ENCODE measurements around the gene TRIM26. TPM values are rescaled to one million over a fixed set of nuclear protein-coding genes. Genes with fewer than 3 reads are reported as not detected.

TRIM26 gene
- total and polyA plus RNA-seq, 2 donors (not counting 3 experiments of a cell fraction or from before 2014, with no cell fraction given): 30.4 to 34.5 TPM

DNA sequence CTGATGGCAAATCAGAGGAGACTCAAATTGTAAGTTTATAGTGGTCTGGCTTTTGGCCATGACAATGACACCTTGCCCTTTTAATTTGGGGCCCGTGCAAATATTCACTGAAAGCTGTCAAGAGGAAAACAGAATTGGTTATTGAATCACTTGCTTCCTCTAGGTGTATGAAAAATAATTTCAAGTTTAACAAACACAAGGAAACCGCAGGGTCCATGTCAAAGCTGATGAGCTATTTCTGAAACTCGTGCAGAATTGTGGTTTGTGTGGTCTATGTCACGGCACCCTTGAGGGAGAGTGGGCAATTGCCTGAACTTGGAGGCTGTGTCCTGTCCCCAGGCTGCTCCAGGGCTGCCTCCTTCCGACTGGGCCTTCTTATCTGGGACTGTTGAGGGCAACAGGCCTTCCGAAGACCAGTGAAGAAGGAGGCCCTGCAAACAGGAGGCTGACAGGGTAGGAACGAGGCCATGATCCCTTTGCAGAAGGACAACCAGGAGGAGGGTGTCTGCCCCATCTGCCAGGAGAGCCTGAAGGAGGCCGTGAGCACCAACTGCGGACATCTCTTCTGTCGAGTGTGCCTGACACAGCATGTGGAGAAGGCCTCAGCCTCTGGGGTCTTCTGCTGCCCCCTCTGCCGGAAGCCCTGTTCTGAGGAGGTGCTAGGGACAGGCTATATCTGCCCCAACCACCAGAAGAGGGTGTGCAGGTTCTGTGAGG, 76.5 kb downstream of the TRIM26 start:
- CTCF ChIA-PET: no interaction called here

More for the DNA sequence above, 76.5 kb downstream of the TRIM26 start:
- Histone ChIP-seq H3K36me3 (ENCODE audit: control insufficient read depth in 2 of 2, extremely low read depth in 1 of 2, insufficient read depth in 2 of 2, low read length in 2 of 2) (no peaks in the 10 kb centered on the region), H3K9me3 (replicated peaks; ENCODE audit: control insufficient read depth, insufficient read depth, low read length) (no peaks in the 10 kb centered on the region), H3K9me1 (replicated peaks; ENCODE audit: control insufficient read depth, extremely low read depth, insufficient read depth, low read length) (no peaks in the 10 kb centered on the region), H3K27ac (ENCODE audit: insufficient read depth, low read depth, low read length) (no peak overlapping the region), H3K79me2 (ENCODE audit: control insufficient read depth, insufficient read depth, low read length) (no peaks in the 10 kb centered on the region), H2AFZ (ENCODE audit: low read depth, low read length) (no peak overlapping the region), H3K4me1 (ENCODE audit: control insufficient read depth, extremely low read depth, insufficient read depth, low read length) (no peaks in the 10 kb centered on the region), H3K4me3 (replicated peaks in 1 of 3; ENCODE audit: insufficient read depth in 1 of 3, low read depth in 1 of 3, low read length in 3 of 3) (no peak overlapping the region), H3K27me3 (ENCODE audit: control insufficient read depth in 2 of 2, insufficient read depth in 2 of 2, low read length in 2 of 2) (peaks cover 18 to 41% of the 10 kb centered on the region in 2 experiments), H4K20me1 (replicated peaks; ENCODE audit: control insufficient read depth, extremely low read depth, insufficient read depth, low read length) (no peaks in the 10 kb centered on the region), H3K9ac (replicated peaks; ENCODE audit: extremely low read depth, insufficient read depth, low read length) (no peak overlapping the region), H3K4me2 (ENCODE audit: insufficient read depth, low read length) (no peak overlapping the region)
- dilution Hi-C loops (cut with MboI; ENCODE audit: extremely low pct_ligation_motif_present, low sequenced_read_pairs) (no loop called here), intact Hi-C loops (cut with micrococcal nuclease) (loop anchor here (10.0 kb wide), 1 partner anchor 152 kb away; no protein-coding TSS in a partner anchor)
- FAIRE-seq (no peak), DNase-seq (ENCODE audit: low read depth, low spot score) (no peak)
- BruUV-seq (replicated peaks): no TSS peak
- no peak for TF ChIP-seq POLR2AphosphoS5 (IDR thresholded peaks at IDR 0.05; ENCODE audit: insufficient read depth, low read depth, low read length)
- no peak for TF ChIP-seq JUN (IDR thresholded peaks at IDR 0.05; ENCODE audit: borderline replicate concordance, insufficient read depth, insufficient read length, low read depth)
- no peak for TF ChIP-seq EZH2 (IDR thresholded peaks at IDR 0.05; ENCODE audit: borderline replicate concordance, low read depth, low read length, severe bottlenecking)
- no peak for TF ChIP-seq GATA2 (IDR thresholded peaks at IDR 0.05; ENCODE audit: insufficient read depth, insufficient read length, low read depth, low read length)
- TF ChIP-seq FOS (IDR thresholded peaks at IDR 0.05; ENCODE audit: borderline replicate concordance, insufficient read depth, low read length): no peak
- TF ChIP-seq MYC (IDR thresholded peaks at IDR 0.05; ENCODE audit: low read depth, low read length): no peak
- TF ChIP-seq POLR2A (IDR thresholded peaks at IDR 0.05; ENCODE audit: low read depth, low read length): no peak
- no peak for TF ChIP-seq CTCF (IDR thresholded peaks at IDR 0.05; ENCODE audit: extremely low read depth in 1 of 2, insufficient read depth in 1 of 2, low read depth in 1 of 2, low read length in 2 of 2)
- TF ChIP-seq MAX (IDR thresholded peaks at IDR 0.05; ENCODE audit: insufficient read depth, insufficient read length): no peak
- POLR2A ChIA-PET: no interaction called here
